Activated T-helper 17 cell treated with anti-CD3 and anti-CD28 coated beads, Interleukin-2, amount 50 U/mL, for 72 hours (primary cell): ENCODE results near the gene NPEPPS. TPM values are rescaled to one million over a fixed set of nuclear protein-coding genes. Genes with fewer than 3 reads are reported as not detected.

Experiments
- ATAC-seq: fragments of 150-1000 bp; cut with Tn5 transposase; replicated peaks from 2 replicates; pipeline ENCODE4 v1.10.0; 2021; ENCODE audit warnings: mild to moderate bottlenecking, moderate library complexity
- H3K27ac Mint-ChIP-seq: one replicate; pipeline ENCODE4 v1.8.0; 2022; ENCODE audit warnings: mixed read lengths
- H3K27me3 Mint-ChIP-seq: one replicate; pipeline ENCODE4 v1.8.0; 2022; ENCODE audit warnings: mixed read lengths
- H3K36me3 Mint-ChIP-seq: one replicate; pipeline ENCODE4 v1.8.0; 2022; ENCODE audit warnings: low read depth, mild to moderate bottlenecking, mixed read lengths
- H3K4me1 Mint-ChIP-seq: one replicate; pipeline ENCODE4 v1.8.0; 2022; ENCODE audit warnings: mixed read lengths
- H3K4me3 Mint-ChIP-seq: one replicate; pipeline ENCODE4 v1.8.0; 2022; ENCODE audit warnings: mild to moderate bottlenecking, mixed read lengths
- H3K9me3 Mint-ChIP-seq: one replicate; pipeline ENCODE4 v1.8.0; 2022; ENCODE audit warnings: mixed read lengths
- total RNA-seq, 2 donors: library from RNA; stranded (reverse); gene quantifications; one replicate each; pipeline ENCODE4 v1.2.3, GENCODE V29; 2022

NPEPPS gene
- total RNA-seq, 2 donors from 2014 or later = 105 to 289 TPM

DNA sequence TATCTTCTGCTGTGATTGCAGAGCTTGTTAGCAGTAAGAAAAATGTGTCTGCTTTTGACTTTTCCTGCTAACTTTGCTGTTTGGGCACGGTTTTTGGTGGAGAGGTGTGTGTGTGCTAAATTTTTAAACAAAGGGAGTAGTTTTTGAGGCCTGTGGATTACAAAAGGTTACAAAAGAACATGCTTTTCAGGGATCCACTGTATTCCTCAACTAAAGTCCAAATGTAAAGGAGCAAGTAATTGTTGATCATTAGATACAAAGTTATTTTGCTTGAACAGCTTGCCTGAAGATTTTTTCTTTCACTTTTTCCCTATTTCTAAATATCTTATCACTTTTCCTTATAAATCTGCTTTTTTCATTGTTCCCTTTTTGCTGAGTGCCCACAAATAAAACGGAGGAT lies 120.8 kb downstream of the NPEPPS start:
- ATAC-seq = no peak
- Mint-ChIP-seq H3K9me3 (no peaks in the 10 kb centered on the region), H3K4me1 (peaks cover 44% of the 10 kb centered on the region), H3K4me3 (peak overlapping the region; percentile 94), H3K27me3 (no peaks in the 10 kb centered on the region), H3K36me3 (peaks cover 74% of the 10 kb centered on the region), H3K27ac (peak overlapping the region; percentile 92)

GRCh38 chr17:47652570-47652969 lies 121.7 kb downstream of the NPEPPS start:
- peaks cover 46% of the 10 kb centered on the region for H3K4me1 Mint-ChIP-seq

GRCh38 chr17:47653442-47653841 lies 122.5 kb downstream of the NPEPPS start:
- H3K9me3 Mint-ChIP-seq = no peaks in the 10 kb centered on the region
- H3K27ac Mint-ChIP-seq = peak overlapping the region; percentile 74
- H3K36me3 Mint-ChIP-seq = peaks cover 88% of the 10 kb centered on the region
- no peaks in the 10 kb centered on the region for H3K27me3 Mint-ChIP-seq
- peaks cover 48% of the 10 kb centered on the region for H3K4me1 Mint-ChIP-seq
- no peak for ATAC-seq
- peak overlapping the region; percentile 94 for H3K4me3 Mint-ChIP-seq

More at GRCh38 chr17:47652570-47652969, 121.7 kb downstream of the NPEPPS start:
- Mint-ChIP-seq H3K9me3 (no peaks in the 10 kb centered on the region), H3K4me3 (peak overlapping the region; percentile 94), H3K27ac (peak overlapping the region; percentile 92), H3K27me3 (no peaks in the 10 kb centered on the region), H3K36me3 (peaks cover 83% of the 10 kb centered on the region)
- no peak for ATAC-seq

GRCh38 chr17:47654991-47655390 lies 124.1 kb downstream of the NPEPPS start:
- no peaks in the 10 kb centered on the region for H3K9me3 Mint-ChIP-seq
- H3K27me3 Mint-ChIP-seq = no peaks in the 10 kb centered on the region
- peaks cover 96% of the 10 kb centered on the region for H3K36me3 Mint-ChIP-seq
- H3K27ac Mint-ChIP-seq = peak overlapping the region; percentile 83
- H3K4me3 Mint-ChIP-seq = peak overlapping the region; percentile 94
- no peak for ATAC-seq
- H3K4me1 Mint-ChIP-seq = peaks cover 51% of the 10 kb centered on the region

- Mint-ChIP-seq H3K9me3 (no peaks in the 10 kb centered on the region), H3K4me3 (peak overlapping the region; percentile 61), H3K27ac (peak overlapping the region; percentile 74), H3K27me3 (no peaks in the 10 kb centered on the region), H3K36me3 (peaks cover 100% of the 10 kb centered on the region), H3K4me1 (peaks cover 31% of the 10 kb centered on the region)
- peak; percentile 85 for ATAC-seq
These were observed 129.2 kb downstream of the NPEPPS start for GRCh38 chr17:47660064-47660492.

DNA sequence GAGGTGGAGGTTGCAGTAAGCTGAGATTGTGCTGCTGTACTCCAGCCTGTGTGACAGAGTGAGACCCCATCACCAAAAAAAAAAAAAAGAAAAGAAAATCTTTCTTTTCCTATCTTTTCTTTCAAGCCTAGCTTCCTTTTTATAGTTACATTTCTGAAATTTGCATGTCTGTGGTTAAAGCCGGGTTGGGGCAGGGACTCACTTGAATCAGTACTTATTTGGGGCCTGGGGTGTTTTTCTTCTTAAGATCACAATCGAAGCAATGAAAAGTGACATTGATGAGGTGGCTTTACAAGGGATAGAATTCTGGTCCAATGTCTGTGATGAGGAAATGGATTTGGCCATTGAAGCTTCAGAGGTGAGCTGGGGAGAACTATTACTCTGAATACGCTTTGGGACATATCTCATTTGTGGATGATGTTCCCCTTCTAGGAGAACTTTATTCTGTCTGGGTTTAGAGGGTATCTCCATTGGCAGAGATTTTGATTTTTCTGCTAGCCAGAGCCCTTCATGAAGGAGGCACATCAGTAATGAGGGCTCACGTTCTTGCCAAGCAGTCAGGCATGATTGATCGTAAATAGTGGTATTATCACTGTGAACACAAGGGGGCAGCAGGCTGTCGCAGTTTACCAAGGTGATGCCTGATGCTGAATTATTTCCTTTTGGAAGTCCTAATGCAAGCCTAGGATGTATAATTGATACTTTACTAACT lies 133.2 kb downstream of the NPEPPS start:
- H3K4me1 Mint-ChIP-seq = peaks cover 10% of the 10 kb centered on the region
- H3K36me3 Mint-ChIP-seq = peaks cover 100% of the 10 kb centered on the region
- H3K9me3 Mint-ChIP-seq = no peaks in the 10 kb centered on the region
- H3K27ac Mint-ChIP-seq = peak overlapping the region; percentile 49
- no peaks in the 10 kb centered on the region for H3K27me3 Mint-ChIP-seq
- peak overlapping the region; percentile 7 for H3K4me3 Mint-ChIP-seq
- peak; percentile 48 for ATAC-seq

- Mint-ChIP-seq H3K4me3 (no peak overlapping the region), H3K27me3 (no peaks in the 10 kb centered on the region), H3K27ac (peak overlapping the region; percentile 49), H3K9me3 (no peaks in the 10 kb centered on the region), H3K36me3 (peaks cover 100% of the 10 kb centered on the region), H3K4me1 (peaks cover 10% of the 10 kb centered on the region)
- ATAC-seq = no peak
These were observed 133.7 kb downstream of the NPEPPS start for GRCh38 chr17:47664624-47664941.

- Mint-ChIP-seq H3K4me3 (no peak overlapping the region), H3K4me1 (peaks cover 10% of the 10 kb centered on the region), H3K27me3 (no peaks in the 10 kb centered on the region), H3K27ac (no peak overlapping the region), H3K36me3 (peaks cover 100% of the 10 kb centered on the region), H3K9me3 (no peaks in the 10 kb centered on the region)
- ATAC-seq = no peak
These were observed 134.7 kb downstream of the NPEPPS start for GRCh38 chr17:47665655-47666054.

DNA sequence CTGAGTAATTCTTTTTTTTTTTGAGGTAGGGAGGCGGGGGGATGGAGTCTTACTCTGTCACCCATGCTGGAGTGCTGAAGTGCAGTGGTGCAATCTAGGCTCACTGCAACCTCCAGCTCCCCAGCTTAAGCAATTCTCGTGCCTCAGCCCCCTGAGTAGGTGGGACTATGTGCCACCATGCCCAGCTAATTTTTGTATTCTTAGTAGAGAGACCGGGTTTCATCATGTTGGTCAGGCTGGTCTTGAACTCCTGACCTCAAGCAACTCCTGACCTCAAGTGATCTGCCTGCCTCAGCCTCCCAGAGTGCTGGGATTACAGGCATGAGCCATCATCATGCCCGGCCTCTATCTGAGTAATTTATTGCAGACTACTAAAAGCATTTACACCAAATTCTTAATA lies 138.2 kb downstream of the NPEPPS start:
- peaks cover 100% of the 10 kb centered on the region for H3K36me3 Mint-ChIP-seq
- H3K27me3 Mint-ChIP-seq = no peaks in the 10 kb centered on the region
- no peak for ATAC-seq
- H3K4me3 Mint-ChIP-seq = no peak overlapping the region
- no peaks in the 10 kb centered on the region for H3K9me3 Mint-ChIP-seq
- H3K27ac Mint-ChIP-seq = no peak overlapping the region
- peaks cover 12% of the 10 kb centered on the region for H3K4me1 Mint-ChIP-seq

GRCh38 chr17:47670064-47670463 lies 139.2 kb downstream of the NPEPPS start:
- peak overlapping the region; percentile 70 for H3K27ac Mint-ChIP-seq
- no peaks in the 10 kb centered on the region for H3K9me3 Mint-ChIP-seq
- H3K4me1 Mint-ChIP-seq = peaks cover 10% of the 10 kb centered on the region
- H3K27me3 Mint-ChIP-seq = no peaks in the 10 kb centered on the region
- no peak overlapping the region for H3K4me3 Mint-ChIP-seq
- peaks cover 100% of the 10 kb centered on the region for H3K36me3 Mint-ChIP-seq
- peak; percentile 56 for ATAC-seq

Other genes with a start within 250 kb of the NPEPPS start
- 1 to 10 TPM; 3.0 to 3.4 TPM for gene EFCAB13, start 207.2 kb upstream of the NPEPPS start, total RNA-seq
- 100 to 1,000 TPM; 451 to 724 TPM for gene KPNB1, start 118.8 kb downstream of the NPEPPS start, total RNA-seq
- gene TBKBP1, start 163.1 kb downstream of the NPEPPS start, total RNA-seq = 10 to 100 TPM in 1 of 2 donors, 1 to 10 TPM in 1; 6.3 to 10.2 TPM
- gene TBX21, start 202.1 kb downstream of the NPEPPS start, total RNA-seq = 10 to 100 TPM; 19.9 to 30.5 TPM